DMS114 treated with DMSO at 0.1 percent for 48 hours (cell line): ENCODE results near the gene MDH1.

Experiments used
- DNase-seq: peaks from one replicate; lab custom pipeline; 2025; ENCODE audit not compliant: unreplicated experiment; lab: John Stamatoyannopoulos, UW

The MDH1 gene

GRCh38 chr2:63628403-63628942 is 39.7 kb downstream of the MDH1 start:
- no peak for DNase-seq

- no peak for DNase-seq
These were observed 42.7 kb downstream of the MDH1 start for GRCh38 chr2:63631501-63631900.

DNA sequence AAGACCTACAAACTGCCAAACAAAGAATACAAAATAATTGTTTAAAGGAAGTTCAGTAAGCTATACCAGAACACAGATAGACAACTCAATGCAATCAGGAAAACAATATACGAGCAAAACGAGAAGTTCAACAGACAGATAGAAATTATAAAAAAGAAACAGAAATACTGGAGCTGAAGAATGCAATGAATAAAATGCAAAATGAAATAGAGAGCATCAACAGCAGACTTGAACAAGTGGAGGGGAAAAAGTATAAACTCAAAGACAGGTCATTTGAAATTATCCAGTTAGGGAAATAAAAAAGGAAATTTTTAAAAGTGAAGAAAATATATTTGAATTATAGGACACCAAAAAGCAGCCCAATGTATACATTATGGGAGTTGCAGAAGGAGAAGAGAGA is 43.6 kb downstream of the MDH1 start:
- no peak for DNase-seq

DNA sequence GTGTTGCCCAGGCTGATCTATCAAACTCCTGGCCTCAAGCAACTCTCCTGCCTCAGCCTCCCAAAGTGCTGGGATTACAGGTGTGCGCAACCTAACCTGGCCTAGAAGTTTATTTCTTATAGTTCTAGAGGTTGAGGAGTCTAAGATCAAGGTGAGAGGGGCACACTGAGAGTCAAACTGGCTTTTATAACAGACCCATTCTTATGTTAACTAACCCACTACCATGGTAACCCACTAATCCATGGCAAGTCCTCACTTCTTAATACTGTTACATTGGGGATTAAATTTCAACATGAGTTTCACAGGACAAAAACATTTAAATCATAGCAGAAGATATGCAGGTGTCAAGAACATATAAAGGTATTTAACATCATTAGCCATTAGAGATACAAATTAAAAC is 50.6 kb downstream of the MDH1 start:
- DNase-seq, result no peak

DNA sequence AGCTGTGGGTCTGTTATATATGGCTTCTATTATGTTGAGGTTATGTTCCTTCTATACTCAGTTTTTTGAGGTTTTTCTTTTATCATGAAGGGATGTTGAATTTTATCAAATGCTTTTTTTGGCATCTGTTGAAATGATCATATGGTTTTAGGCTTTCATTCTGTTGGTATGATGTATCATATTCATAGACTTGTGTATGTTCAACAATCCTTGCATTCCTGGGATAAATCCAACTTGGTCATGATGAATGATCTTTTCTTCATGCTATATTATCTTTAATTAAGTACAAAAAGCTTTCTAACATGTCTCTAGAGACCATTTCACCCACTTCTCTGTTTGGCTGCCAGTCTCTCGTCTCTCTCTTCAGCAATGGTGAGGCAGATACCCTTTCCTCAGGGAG is 54.2 kb downstream of the MDH1 start:
- no peak for DNase-seq

DNA sequence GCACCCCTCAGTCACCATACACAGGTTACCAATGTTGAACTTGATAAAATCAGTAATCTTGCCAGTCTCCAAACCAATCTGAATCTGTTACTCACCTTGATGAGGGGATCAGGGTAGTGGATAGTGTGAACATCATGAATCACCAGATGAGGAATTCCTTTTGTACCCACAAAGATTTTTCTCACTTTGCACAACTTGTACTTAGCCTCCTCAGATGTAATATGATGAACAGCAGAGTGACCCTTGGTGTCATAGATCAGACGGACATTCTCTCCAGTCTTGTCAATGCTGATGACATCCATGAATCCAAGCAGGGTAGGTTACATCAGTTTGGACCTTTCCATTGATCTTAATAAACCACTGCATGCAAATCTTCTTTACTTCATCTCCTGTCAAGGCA is 54.7 kb downstream of the MDH1 start:
- DNase-seq, result no peak

DNA sequence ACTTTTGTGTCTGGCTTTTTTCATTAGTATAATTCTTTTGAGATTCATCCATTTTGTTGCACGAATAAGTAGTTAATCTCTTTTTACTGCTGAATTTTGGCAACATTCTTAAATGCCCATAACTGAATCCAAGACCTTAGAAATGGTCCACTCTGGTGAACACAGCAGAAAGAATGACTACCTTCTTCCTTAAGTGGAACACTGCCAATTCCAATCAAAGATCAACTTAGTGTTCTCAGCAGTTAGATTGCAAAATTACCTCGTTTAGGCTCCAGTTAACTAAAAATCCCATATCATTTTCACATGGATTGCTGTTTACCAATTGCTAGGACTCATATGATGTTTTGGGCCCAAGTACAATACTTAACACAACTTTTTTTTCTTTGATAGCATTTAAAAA is 59.9 kb downstream of the MDH1 start:
- no peak for DNase-seq

- DNase-seq, result no peak
These were observed 61.1 kb downstream of the MDH1 start for GRCh38 chr2:63649829-63650228.

GRCh38 chr2:63650756-63651155 is 62.0 kb downstream of the MDH1 start:
- DNase-seq, result no peak

DNA sequence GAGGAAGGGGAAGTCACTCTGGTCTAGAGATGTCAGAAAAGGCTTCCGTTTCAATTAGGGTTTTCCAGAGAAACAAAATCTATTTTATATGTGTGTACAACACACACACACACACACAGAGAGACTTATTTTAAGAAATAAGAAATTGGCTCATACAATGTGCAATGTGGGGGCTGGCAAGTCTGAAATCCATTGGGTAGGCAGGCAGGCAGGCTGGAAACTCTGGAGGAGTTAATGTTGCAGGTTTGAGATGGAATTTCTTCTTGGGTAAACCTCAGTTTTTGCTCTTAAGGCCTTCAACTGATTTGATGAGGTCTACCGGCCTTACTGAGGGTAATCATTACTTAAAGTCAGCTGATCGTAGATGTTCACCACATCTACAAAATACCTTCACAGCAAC is 62.6 kb downstream of the MDH1 start:
- DNase-seq, result no peak

- no peak for DNase-seq
These were observed 63.3 kb downstream of the MDH1 start for GRCh38 chr2:63651861-63652651.

DNA sequence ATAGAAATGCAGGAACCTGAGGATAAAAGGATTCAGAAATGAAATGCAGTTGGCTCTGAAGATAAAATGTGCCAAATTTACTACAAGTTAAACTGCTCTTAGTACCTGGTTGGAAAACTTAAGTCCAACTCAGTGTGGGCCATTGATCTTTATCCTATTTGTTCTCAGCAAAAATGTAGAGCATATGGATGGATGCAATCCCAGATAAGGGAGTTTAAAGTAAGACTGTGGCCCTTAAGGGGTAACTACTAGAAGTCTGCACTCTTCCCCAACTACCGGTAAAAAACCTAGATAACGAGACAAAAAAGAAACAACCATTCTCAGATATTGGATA is 63.9 kb downstream of the MDH1 start:
- no peak for DNase-seq

DNA sequence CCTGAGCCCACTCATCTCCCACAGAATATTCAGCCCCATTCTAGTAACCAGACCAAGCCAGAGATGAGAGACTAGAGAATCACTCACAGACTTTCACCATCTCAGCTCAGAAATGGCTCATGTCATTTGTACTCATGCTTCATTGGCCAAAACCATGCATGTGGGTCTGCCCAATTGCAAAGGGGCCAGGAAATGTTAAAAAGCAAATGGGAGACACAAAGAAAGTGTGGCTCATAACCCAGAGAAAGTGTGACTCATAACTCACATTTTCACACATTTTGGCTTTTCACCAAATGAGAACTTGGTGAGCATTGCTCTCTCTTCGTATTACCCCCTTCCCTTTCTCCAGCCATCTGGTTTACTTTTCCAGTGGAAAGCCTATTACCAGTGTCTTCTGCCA is 66.2 kb downstream of the MDH1 start:
- DNase-seq, result no peak
